Measurements from ENCODE around the gene MLLT3. TPM values are rescaled to one million over a fixed set of nuclear protein-coding genes. Genes with fewer than 3 reads are reported as not detected.
"Not testable (repeated sequence)": the region's sequence is repeated elsewhere in the genome, so short reads cannot be mapped to it uniquely, and the experiment has no call there.

MLLT3 gene
- 59.6 TPM for polyA plus RNA-seq (ENCODE audit: insufficient read length)

GRCh38 chr9:20622330-20623020, at the start of gene MLLT3:
Gene MLLT3, minus strand, starts transcription at chr9:20622499.
- DNase-seq (ENCODE audit: low read depth), result peak; percentile 85

GRCh38 chr9:20671635-20672034, 49.3 kb upstream of the MLLT3 start:
- DNase-seq (ENCODE audit: low read depth), result no peak

- DNase-seq (ENCODE audit: low read depth), result no peak
Observed at GRCh38 chr9:20670395-20670794, 48.1 kb upstream of the MLLT3 start.

GRCh38 chr9:20664501-20664900, 42.2 kb upstream of the MLLT3 start:
- DNase-seq (ENCODE audit: low read depth), result no peak

- no peak for DNase-seq (ENCODE audit: low read depth)
Observed at GRCh38 chr9:20663133-20663532, 40.8 kb upstream of the MLLT3 start.

GRCh38 chr9:20662156-20662555, 39.9 kb upstream of the MLLT3 start:
- DNase-seq (ENCODE audit: low read depth), result no peak

- no peak for DNase-seq (ENCODE audit: low read depth)
Observed at GRCh38 chr9:20659474-20659967, 37.2 kb upstream of the MLLT3 start.

- no peak for DNase-seq (ENCODE audit: low read depth)
Observed at GRCh38 chr9:20658677-20659473, 36.6 kb upstream of the MLLT3 start.

- DNase-seq (ENCODE audit: low read depth), result not testable (repeated sequence)
Observed at GRCh38 chr9:20658246-20658667, 36.0 kb upstream of the MLLT3 start.

GRCh38 chr9:20651939-20652338, 29.6 kb upstream of the MLLT3 start:
- no peak for DNase-seq (ENCODE audit: low read depth)

- DNase-seq (ENCODE audit: low read depth), result no peak
Observed at GRCh38 chr9:20650750-20651299, 28.5 kb upstream of the MLLT3 start.

- no peak for DNase-seq (ENCODE audit: low read depth)
Observed at GRCh38 chr9:20650313-20650712, 28.0 kb upstream of the MLLT3 start.

- DNase-seq (ENCODE audit: low read depth), result no peak
Observed at GRCh38 chr9:20649381-20649780, 27.1 kb upstream of the MLLT3 start.

- no peak for DNase-seq (ENCODE audit: low read depth)
Observed at GRCh38 chr9:20646656-20647055, 24.4 kb upstream of the MLLT3 start.

GRCh38 chr9:20643660-20644059, 21.4 kb upstream of the MLLT3 start:
- no peak for DNase-seq (ENCODE audit: low read depth)

- DNase-seq (ENCODE audit: low read depth), result no peak
Observed at GRCh38 chr9:20642045-20642444, 19.7 kb upstream of the MLLT3 start.

GRCh38 chr9:20640331-20641187, 18.3 kb upstream of the MLLT3 start:
- DNase-seq (ENCODE audit: low read depth), result no peak

GRCh38 chr9:20636888-20637440, 14.7 kb upstream of the MLLT3 start:
- DNase-seq (ENCODE audit: low read depth), result no peak

- DNase-seq (ENCODE audit: low read depth), result no peak
Observed at GRCh38 chr9:20634895-20635294, 12.6 kb upstream of the MLLT3 start.

- DNase-seq (ENCODE audit: low read depth), result no peak
Observed at GRCh38 chr9:20632705-20633104, 10.4 kb upstream of the MLLT3 start.

- DNase-seq (ENCODE audit: low read depth), result no peak
Observed at GRCh38 chr9:20630241-20630943, 8.1 kb upstream of the MLLT3 start.

All from forelimb muscle (tissue), 1 donor.